Neural progenitor cell (in vitro differentiated cells): Measurements from ENCODE around the gene ATRN.

Experiments
- CTCF ChIP-seq: fragments of 200-600 bp; sonication (generic); IDR thresholded peaks from 2 replicates; pipeline ENCODE4 v1.5.1; 2017; ENCODE audit warnings: antibody characterized with exemption, mild to moderate bottlenecking
- EZH2 ChIP-seq: fragments of 200-600 bp; sonication (generic); IDR thresholded peaks from 2 replicates; pipeline ENCODE4 v1.6.1; 2017; ENCODE audit warnings: antibody characterized with exemption, mild to moderate bottlenecking, moderate library complexity
- EZH2phosphoT487 ChIP-seq: fragments of 200-600 bp; sonication (generic); IDR thresholded peaks from 2 replicates; pipeline ENCODE4 v1.6.1; 2017; ENCODE audit warnings: antibody characterized with exemption

GRCh38 chr20:3485913-3486312 lies 15.1 kb downstream of the ATRN start:
- no peak for TF ChIP-seq EZH2
- no peak for TF ChIP-seq CTCF
- no peak for TF ChIP-seq EZH2phosphoT487
